ENCODE measurements around the gene WFIKKN1.

WFIKKN1 gene, protein sequence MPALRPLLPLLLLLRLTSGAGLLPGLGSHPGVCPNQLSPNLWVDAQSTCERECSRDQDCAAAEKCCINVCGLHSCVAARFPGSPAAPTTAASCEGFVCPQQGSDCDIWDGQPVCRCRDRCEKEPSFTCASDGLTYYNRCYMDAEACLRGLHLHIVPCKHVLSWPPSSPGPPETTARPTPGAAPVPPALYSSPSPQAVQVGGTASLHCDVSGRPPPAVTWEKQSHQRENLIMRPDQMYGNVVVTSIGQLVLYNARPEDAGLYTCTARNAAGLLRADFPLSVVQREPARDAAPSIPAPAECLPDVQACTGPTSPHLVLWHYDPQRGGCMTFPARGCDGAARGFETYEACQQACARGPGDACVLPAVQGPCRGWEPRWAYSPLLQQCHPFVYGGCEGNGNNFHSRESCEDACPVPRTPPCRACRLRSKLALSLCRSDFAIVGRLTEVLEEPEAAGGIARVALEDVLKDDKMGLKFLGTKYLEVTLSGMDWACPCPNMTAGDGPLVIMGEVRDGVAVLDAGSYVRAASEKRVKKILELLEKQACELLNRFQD

DNA sequence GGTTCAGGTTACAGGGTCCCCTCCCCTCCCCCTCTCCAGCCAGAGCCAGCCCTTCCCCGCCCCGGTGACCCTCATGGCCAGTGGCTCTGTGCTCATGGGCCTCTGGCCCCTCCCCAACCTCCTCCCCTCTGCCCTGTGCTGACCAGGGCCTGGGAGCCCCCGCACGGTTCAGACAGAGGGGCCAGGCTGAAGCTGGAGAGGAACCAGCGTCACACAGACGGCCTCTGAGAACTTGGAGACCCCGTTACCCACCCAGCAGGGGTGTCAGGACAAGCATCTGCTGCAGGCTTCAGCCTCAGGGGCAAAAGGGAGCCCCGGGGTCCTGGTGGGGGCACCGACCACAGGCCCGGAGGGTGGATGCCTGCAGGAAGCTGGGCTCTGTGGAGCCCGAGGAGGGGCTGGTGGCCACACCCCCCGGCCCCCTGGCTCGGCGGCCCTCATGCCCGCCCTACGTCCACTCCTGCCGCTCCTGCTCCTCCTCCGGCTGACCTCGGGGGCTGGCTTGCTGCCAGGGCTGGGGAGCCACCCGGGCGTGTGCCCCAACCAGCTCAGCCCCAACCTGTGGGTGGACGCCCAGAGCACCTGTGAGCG lies at the start of gene WFIKKN1:
WFIKKN1 (plus strand) TSS at position 171 of the 591 bp plus-strand sequence; CDS start at position 440, 269 bp downstream.
- DNase-seq = no peak

DNA sequence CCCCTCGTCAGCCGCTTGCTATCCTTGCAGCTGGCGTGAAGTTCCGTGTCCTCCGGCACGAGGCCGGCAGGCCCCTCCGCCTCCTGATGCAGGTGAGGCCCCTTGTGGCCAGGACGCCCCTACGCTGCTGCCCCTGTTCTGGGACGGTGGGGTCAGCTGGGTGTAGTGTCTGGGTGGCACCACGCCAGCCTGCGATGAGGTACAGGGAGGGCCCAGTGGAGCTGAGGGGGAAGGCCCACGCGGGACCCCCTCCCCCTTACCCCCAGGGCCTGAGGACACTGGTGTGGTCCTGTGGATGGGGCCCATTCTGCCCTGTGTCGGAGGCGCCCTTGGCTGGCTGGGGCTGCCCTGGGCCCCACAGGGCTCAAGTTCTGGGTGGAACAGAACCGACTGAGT lies 48.6 kb upstream of the WFIKKN1 start:
- no peak for DNase-seq

DNA sequence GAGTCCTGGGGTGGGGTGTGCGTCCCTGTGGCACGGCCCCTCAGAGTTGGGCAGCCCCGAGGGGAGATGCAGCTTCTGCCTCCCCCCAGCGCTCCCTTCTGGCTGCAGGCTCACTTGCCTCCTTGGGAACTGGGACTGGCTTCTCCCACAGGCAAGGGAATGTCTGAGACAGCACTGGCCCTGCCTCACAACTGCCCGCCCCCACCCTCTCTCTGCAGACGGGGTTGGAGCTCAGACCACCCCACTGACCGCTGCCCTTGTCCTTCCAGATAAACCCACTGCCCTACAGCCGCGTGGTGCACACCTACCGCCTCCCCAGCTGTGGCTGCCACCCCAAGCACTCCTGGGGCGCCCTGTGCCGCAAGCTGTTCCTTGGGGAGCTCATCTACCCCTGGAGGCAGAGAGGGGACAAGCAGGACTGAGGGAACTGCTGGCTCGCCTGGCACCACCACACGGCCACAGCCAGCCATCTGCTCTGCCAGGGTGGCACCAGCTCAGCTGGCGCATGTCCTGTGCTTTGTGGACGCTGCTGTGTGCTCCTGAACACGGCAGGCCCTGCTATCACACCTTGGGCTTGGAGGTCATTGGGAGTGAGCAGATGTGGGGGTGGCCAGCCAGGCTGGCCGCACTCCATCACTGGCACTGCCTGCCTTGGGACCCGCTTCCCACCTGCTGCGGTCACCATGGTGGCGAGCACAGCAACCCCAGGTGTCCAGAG lies 48.0 kb upstream of the WFIKKN1 start:
- peak in 1 of 14 donors; percentile 83 for DNase-seq

GRCh38 chr16:583470-583814 lies 47.3 kb upstream of the WFIKKN1 start:
- DNase-seq = no peak

DNA sequence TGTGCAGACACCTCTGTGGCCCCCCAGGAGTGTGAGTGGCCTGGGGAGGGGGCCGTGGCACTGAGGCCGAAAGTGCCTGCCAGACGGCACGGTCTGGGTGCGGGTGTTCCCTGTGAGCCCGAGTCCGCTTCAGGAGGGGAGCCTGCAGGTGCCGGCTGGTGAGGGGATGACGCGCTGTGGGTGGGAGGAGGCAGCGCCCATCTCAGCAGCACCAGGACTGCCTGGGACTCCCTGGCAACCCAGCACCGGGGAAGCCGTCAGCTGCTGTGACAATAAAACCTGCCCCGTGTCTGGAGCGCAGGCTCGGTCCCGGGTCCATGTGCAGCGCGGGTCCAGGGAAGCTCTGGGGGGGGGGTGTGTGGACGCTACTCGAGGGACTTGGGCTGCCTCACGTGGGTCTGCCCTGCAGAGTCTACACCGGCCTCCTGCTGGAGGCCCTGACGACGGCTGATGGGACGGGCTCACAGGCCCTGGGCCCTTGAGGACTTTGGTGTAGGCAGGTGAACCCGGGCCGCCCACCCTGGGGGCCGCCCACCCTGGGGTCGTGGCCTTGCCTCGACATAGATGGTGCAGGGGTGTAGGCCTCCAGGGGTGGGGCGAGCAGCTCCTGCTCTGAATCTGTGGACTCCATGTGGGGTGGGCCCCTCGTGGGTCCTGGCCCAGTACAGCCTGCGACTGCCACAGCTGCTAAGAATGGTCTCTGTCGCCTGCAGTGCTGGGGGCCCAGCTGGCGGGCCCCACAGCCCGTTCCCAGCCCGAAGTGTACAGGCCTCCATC lies 46.8 kb upstream of the WFIKKN1 start:
- DNase-seq = no peak

DNA sequence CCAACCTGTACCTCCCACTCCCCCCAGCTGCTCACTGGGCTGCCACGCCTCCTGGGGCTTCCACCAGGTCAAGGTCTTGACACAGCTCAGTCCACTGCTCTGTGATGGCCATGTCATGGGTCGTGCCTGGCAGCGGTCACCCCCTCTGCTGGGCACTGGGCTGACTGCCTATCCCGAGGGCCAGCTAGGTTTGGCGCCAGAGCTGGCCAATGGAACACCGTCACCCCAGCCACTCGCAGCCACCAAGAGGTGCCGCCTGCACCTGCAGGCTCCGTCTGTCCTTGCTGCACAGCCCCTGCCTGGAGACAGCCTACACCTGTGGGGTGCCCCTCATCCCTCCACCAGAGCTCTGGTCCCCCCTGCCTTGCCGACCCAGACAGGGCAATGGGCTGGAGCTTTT lies 45.4 kb upstream of the WFIKKN1 start:
- DNase-seq = peak in 1 of 14 donors; percentile 29

GRCh38 chr16:586047-586644 lies 44.6 kb upstream of the WFIKKN1 start:
- DNase-seq = no peak

DNA sequence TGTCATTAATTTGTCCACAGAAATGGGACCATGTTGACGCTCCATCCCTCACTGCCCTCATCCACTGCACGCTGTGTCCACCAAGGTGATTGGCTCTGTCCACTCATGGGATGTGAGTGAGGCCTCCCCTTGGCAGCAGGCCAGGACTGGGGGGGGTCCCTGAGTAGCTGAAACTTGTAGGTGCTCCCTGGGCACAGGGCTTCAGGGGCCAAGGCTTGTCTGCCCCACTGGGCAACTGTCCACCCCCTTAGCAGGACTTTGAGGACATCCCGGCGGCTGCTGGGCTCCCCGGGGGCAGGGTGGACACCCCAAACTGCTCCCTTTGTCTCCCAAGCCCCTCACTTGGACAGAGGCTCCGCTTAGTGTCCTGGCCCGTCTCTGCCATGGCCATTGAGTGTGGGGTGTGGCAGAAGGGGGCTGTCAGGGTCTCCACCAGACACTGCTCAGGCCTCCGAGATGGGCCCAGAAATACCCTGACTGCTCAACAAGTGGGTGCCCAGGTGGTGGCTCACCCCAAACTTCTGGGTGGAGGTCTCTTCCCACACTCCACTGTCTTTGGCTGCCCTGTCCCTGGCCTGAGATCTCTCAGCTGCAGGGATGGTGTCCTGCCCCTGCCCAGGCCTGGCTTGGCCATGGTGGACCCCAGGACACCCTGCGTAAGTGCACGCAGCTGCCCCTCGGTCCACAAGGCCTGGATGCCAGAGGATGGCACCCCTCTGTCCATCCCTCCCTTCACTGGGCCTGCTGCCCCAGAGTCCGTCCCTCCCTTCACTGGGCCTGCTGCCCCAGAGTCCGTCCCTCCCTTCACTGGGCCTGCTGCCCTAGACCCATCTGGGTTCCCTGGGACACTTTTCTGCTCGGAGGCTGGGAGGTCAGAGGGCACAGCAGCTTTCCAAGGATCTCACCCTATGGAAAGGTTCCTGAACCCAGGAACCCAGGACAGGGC lies 43.9 kb upstream of the WFIKKN1 start:
- no peak for DNase-seq

- no peak for DNase-seq
Measured at GRCh38 chr16:588639-588888, 42.2 kb upstream of the WFIKKN1 start.

GRCh38 chr16:588889-589657 lies 41.7 kb upstream of the WFIKKN1 start:
- DNase-seq = peak; percentile 92 to 100 (median 99)

DNA sequence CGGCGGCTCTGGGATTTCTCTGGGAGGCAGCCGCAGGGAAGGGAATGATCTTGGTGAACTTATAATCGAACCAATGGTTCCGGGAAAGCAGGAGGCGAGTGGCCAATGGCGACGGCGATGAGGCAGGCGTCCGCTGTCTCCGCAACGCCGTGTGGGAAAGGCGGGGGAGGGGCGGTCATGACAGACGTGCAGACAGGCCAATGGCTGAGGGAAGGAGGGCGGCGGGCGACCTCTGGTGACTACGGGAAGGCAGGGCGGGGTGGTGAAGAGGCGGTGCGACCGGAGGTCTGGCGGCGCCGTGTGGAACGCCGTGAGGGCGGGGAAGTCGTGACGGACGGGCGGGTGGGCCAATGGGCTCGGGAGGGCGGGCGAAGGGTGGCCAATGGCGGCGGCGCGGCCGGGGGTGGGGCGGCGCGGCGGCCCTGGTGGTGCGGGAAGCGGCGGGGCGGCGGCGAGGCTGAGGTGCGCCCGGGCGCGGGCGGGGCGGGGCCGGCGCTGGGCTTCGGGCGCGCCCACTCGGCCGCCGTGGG lies 41.1 kb upstream of the WFIKKN1 start, which contains the start of gene RAB40C:
RAB40C (plus strand) TSS at position 409 of the 530 bp plus-strand sequence. CDS start 226 bp downstream, outside the sequence.
- DNase-seq = peak; percentile 96 to 100 (median 99)

DNA sequence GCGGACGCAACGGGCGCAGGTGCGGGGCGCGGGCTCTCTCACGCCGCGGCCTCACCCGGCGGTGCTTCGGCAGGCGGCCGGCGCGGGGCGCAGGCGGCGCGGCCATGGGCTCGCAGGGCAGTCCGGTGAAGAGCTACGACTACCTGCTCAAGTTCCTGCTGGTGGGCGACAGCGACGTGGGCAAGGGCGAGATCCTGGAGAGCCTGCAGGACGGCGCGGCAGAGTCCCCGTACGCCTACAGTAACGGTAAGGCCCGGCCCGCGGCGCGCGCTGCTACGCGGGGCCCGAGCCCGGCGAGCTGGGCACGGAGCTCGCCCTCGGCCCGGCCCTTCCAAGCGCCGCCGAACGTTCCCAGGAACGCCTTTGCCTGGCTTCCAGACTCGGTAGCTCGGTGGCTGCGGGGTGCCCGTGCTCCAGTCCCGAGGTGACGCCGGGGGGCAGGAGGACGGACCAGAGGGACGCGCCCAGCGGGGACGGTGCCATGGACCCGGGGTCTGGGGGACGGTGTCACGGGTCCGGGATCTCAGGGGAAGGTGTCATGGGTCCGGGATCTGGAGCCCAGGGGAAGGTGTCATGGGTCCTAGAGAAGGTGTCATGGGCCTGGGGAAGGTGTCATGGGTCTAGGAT lies 40.5 kb upstream of the WFIKKN1 start:
- DNase-seq = no peak

DNA sequence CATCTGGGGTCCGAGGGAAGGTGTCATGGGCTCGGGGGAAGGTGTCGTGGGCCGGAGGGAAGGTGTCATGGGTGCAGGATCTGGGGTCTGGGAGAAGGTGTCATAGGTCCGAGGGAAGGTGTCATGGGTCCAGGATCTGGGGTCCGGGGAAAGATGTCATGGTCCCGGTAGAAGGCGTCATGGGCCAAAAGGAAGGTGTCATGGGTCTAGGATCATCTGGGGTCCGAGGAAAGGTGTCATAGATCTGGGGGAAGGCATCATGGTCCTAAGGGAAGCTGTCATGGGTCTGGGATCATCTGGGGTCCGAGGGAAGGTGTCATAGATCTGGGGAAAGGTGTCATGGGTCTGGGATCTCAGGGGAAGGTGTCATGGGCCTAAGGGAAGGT lies 40.0 kb upstream of the WFIKKN1 start:
- no peak for DNase-seq

- DNase-seq = no peak
Measured at GRCh38 chr16:591231-591630, 39.6 kb upstream of the WFIKKN1 start.

DNA sequence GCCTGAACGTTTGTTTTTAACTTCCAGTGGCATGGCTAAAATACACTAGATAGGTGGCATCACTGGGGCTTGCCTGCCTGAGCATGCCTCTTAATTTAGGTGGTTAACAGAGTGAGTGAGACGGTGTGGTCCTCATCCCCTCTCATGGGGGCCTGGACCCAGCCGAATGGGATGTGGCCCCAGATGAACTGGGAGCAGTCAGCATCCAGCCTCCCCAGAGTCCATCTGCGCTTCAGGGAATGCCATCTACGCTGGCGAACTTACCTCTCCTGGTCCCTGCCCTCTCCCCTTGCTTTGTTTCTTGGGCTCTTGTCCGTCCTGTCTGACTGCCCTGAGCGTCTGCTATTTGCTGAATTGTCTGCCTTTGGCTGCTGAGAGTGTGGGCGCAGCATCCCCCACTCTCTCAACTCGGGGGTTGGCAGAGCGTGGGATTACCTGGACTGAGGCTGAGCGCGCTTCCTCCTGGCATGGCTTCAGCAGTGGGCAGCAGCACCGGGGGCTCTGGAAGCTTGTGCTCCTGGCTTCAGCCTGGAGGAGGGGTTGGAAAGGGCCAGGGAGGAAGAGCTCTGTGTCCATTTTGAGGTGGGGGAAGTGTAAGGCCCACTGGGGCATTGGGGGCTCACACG lies 38.8 kb upstream of the WFIKKN1 start:
- no peak for DNase-seq

- peak in 9 of 14 donors; percentile 9 to 73 (median 40) for DNase-seq
Measured at GRCh38 chr16:592518-593306, 38.1 kb upstream of the WFIKKN1 start.

- no peak for DNase-seq
Measured at GRCh38 chr16:593406-593805, 37.4 kb upstream of the WFIKKN1 start.

GRCh38 chr16:593807-594206 lies 37.0 kb upstream of the WFIKKN1 start:
- DNase-seq = no peak
